HG02759 (cell line): ENCODE measurements around the gene WRNIP1.

Experiments used
- ATAC-seq: cut with Tn5 transposase; IDR thresholded peaks from one replicate; pipeline ENCODE4 v1.9.1; 2021; ENCODE audit warnings: mild to moderate bottlenecking, moderate library complexity; ENCODE audit not compliant: unreplicated experiment

Gene WRNIP1

GRCh38 chr6:2831392-2831791 lies 66.2 kb downstream of the WRNIP1 start:
- no peak for ATAC-seq

- no peak for ATAC-seq
Measured at GRCh38 chr6:2834262-2834661, 69.1 kb downstream of the WRNIP1 start.
